ENCODE measurements around the gene CILP. TPM values are rescaled to one million over a fixed set of nuclear protein-coding genes. Genes with fewer than 3 reads are reported as not detected.

CILP gene
- total RNA-seq, 1 experiment from 2014 or later: not detected

- ATAC-seq: no peak
Observed at GRCh38 chr15:65255486-65256140, 44.3 kb upstream of the CILP start.

More at GRCh38 chr15:65255486-65256140, 44.3 kb upstream of the CILP start:
- H3K27ac ChIP-seq (ENCODE audit: low read depth, low read length): no peak overlapping the region
- POLR2A ChIA-PET: no interaction called here
- H3K36me3 ChIP-seq (ENCODE audit: control insufficient read depth in 1 of 2, insufficient read depth in 2 of 2, low read length in 2 of 2): peaks cover 0 to 2% of the 10 kb centered on the region in 2 experiments; a peak in 1 of 4 replicates
- H3K79me2 ChIP-seq (ENCODE audit: insufficient read depth, low read length): no peaks in the 10 kb centered on the region
- DNase-seq (ENCODE audit: low read depth, low spot score): no peak
- no peaks in the 10 kb centered on the region for H3K9me2 ChIP-seq (ENCODE audit: insufficient read depth)
- H3K4me2 ChIP-seq (ENCODE audit: low read length): no peak overlapping the region
- no peak for TF ChIP-seq JUND (IDR thresholded peaks at IDR 0.05)
- no peak for TF ChIP-seq CBX3 (IDR thresholded peaks at IDR 0.05; ENCODE audit: low read depth)
- TF ChIP-seq SP1 (IDR thresholded peaks at IDR 0.05; ENCODE audit: low read depth): no peak
- TF ChIP-seq SRF (IDR thresholded peaks at IDR 0.05; ENCODE audit: low read depth): no peak
- TF ChIP-seq, protein P1, sequence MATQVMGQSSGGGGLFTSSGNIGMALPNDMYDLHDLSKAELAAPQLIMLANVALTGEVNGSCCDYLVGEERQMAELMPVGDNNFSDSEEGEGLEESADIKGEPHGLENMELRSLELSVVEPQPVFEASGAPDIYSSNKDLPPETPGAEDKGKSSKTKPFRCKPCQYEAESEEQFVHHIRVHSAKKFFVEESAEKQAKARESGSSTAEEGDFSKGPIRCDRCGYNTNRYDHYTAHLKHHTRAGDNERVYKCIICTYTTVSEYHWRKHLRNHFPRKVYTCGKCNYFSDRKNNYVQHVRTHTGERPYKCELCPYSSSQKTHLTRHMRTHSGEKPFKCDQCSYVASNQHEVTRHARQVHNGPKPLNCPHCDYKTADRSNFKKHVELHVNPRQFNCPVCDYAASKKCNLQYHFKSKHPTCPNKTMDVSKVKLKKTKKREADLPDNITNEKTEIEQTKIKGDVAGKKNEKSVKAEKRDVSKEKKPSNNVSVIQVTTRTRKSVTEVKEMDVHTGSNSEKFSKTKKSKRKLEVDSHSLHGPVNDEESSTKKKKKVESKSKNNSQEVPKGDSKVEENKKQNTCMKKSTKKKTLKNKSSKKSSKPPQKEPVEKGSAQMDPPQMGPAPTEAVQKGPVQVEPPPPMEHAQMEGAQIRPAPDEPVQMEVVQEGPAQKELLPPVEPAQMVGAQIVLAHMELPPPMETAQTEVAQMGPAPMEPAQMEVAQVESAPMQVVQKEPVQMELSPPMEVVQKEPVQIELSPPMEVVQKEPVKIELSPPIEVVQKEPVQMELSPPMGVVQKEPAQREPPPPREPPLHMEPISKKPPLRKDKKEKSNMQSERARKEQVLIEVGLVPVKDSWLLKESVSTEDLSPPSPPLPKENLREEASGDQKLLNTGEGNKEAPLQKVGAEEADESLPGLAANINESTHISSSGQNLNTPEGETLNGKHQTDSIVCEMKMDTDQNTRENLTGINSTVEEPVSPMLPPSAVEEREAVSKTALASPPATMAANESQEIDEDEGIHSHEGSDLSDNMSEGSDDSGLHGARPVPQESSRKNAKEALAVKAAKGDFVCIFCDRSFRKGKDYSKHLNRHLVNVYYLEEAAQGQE (IDR thresholded peaks at IDR 0.05; ENCODE audit: low read depth): no peak
- no peak for TF ChIP-seq FOSL1 (IDR thresholded peaks at IDR 0.05; ENCODE audit: low read depth)
- TF ChIP-seq SIN3A (IDR thresholded peaks at IDR 0.05; ENCODE audit: low read depth): no peak
- no peak for TF ChIP-seq TCF7L2 (IDR thresholded peaks at IDR 0.05; ENCODE audit: borderline replicate concordance, extremely low read depth, insufficient read depth, insufficient read length)
- CTCF ChIA-PET: no interaction called here
- H4K20me1 ChIP-seq (ENCODE audit: insufficient read depth): no peaks in the 10 kb centered on the region
- H3K27me3 ChIP-seq (ENCODE audit: insufficient read depth, low read length): no peaks in the 10 kb centered on the region
- intact Hi-C loops (cut with micrococcal nuclease): no loop called here
- no peak overlapping the region for H3K4me3 ChIP-seq (replicated peaks in 1 of 2; ENCODE audit: low read depth in 1 of 2, low read length in 2 of 2)
- no peaks in the 10 kb centered on the region for H3K4me1 ChIP-seq (ENCODE audit: control insufficient read depth in 1 of 2, insufficient read depth in 2 of 2, low read length in 2 of 2)
- no peak overlapping the region for H2AFZ ChIP-seq (ENCODE audit: low read depth, low read length, poor library complexity, severe bottlenecking)
- RAD21 ChIA-PET (ENCODE audit: low non-redundant PET in 1 of 2, low total read pairs in 2 of 2, uncharacterized antibody in 2 of 2, unreplicated experiment in 2 of 2): no interaction called here
- no TSS peak for BruUV-seq (replicated peaks)
- no peak overlapping the region for H3K9ac ChIP-seq (ENCODE audit: low read length)
- H3K9me3 ChIP-seq (ENCODE audit: control insufficient read depth in 1 of 2, insufficient read depth in 1 of 2, low read depth in 1 of 2, low read length in 2 of 2): no peaks in the 10 kb centered on the region
